ENCODE measurements around the gene ADAMTS13.

- no peak for TF ChIP-seq CTCF (IDR thresholded peaks at IDR 0.05; ENCODE audit: insufficient read depth, low read length, poor library complexity, severe bottlenecking)
- TF ChIP-seq EZH2phosphoT487 (conservative IDR thresholded peaks at IDR 0.05; ENCODE audit: low read length), result no peak
Observed at GRCh38 chr9:133471551-133472276, 49.5 kb downstream of the ADAMTS13 start.
